ENCODE results near the gene TMEM44.
"Not testable (repeated sequence)": the region's sequence is repeated elsewhere in the genome, so short reads cannot be mapped to it uniquely, and the experiment has no call there.

Gene TMEM44

DNA sequence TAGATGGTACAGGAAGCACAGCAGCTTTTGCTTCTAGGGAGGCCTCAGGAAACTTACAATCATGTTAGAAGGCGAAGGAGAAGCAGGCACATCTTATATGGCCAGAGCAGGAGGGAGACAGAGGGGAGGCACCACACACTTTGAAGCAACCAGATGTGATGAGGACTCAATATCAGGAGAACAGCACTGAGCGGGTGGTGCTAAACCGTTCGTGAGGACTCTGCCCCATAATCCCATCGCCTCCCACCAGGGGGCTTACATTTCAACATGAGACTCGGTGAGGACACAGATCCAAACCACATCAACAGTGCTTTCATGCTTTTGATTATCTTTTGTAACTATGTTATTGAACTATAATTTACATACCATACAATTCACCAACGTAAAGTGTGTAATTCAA, 7.6 kb upstream of the TMEM44 start:
- DNase-seq: peak; percentile 60

DNA sequence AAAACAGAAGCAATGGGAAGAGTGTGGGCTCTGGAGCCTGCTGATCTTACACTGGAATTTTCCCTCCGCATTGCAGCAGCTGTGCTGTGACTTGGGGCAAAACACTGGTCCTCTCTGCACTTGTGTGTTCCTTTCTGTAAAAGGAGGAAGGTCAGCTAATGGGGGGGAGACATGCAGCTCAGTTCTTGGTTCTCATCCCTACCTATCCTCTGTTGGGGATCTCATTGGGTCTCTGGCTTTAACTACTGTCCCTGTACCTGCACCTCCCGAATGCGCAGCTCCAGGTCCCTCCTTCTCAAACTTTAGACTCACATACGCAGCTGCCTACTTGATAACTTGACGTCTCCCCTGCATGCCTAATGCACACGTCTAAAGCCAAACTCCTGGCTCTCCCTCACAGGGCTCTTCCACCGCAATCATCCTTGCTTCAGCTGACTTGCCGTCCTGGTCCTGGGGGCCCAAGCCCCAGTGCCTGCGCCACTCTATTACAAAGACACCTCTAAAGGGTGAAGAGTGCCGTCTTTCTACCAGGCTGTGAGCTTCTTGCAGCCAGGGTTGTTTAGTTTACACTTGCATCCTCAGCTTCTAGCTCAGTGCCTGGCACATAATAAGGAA, 5.9 kb upstream of the TMEM44 start:
- no peak for DNase-seq

DNA sequence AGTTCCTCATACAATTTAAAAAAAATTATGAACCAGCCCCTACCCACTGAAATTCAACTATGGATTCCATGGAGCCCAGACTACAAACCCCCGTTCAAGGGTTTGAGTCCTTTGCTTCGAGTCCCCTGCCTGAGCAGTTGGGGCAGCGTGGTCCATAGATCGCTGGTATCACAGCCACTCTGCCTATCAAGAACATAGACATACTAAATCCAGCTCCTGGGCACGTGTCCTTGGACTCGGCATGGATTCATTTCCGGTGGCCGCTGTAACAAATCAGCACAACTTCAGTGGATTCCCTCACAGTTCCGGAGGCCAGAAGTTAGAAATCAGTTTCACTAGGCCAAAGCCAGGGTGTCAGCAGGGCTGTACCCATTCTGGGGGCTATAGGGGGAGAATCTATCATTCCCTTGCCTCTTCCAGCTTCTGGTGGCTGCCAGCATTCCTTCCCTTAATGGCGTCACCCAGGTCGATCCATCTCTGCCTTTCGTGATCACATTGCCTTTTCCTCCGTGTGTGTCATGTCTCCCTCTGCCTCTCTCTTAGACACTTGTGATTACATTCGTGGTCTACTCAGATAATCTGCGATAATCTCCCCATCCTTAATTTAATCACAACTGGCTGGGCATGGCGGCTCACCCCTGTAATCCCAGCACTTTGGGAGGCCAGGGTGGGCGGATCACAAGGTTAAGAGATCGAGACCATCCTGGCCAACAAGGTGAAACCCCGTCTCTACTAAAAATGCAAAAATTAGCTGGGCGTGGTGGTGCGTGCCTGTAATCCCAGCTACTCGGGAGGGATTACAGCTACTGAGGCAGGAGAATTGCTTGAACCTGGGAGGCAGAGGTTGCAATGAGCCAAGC, 4.6 kb upstream of the TMEM44 start:
- no peak for DNase-seq

DNA sequence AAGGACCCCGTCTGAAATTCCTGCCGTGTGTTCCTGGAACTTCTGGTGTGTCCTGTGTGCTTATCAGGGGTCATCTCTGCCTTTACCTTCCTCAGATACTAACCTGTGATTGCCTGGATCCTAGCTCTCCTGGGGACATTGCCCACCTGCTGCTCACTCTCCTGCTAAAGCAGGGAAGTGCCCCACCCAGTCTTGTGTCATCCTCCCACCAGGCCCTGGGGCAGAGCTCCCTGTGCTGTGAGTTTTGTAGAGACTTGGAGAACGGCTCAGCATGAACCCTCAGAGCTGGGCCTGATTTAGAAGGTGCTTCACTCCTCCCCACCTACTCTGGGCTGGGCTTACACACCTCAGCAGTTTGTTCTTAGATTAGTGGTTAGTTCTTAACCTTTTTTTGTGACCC, 3.8 kb upstream of the TMEM44 start:
- no peak for DNase-seq

DNA sequence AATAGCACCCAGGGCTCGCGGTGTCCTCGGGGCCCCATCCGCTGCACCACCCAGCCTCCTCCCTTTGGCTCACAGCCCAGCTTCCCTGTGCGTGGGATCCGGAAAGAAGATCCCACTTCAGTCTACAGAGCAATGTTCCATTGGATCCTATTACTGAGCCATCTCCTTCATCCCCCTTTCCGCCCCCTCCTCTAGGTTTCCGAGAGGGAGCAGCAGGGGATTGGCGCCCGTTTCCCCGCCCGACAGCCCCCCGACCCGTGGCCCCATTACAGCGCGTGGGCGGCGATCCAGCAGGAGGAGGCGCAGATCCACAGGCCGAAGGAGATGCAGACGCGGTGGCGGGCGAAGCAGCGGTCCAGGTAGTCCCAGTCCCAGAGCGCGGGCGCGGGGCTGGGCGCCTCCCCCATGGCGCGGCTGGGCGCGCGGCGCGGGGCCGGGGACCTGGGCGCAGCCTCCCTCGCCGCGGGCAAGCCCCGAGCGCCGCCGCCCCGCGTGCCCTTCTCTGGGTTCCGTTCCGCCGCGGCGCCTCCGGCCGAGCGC, 340 bp downstream of the TMEM44 start:
- DNase-seq: peak; percentile 28

DNA sequence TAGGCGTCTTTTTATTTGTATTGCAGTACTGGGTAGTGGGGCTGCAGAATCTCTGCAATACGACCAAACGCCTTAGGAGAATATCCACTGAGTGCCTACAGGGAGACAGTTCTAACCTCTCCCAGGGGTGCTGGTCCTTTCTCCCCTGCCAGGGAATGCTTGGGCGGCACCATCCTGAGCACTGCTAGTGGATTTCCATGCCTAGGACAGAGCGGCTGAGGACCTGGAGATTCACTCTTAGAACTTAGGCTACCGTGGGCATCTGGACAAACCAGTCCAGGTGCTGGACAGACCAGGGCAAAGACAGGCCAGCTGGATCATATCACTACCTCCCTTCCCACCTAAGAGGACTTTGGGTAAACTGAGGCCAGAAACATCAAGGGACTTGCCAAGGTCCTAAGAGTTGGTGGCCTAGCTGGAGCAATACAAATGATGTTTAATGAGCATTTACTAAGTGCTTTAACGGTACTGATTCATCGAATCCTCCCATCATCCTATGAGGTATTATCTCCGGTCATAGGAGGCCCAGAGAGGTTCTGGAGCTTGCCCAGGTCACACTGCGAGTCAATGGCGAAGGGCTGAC, 902 bp downstream of the TMEM44 start:
- no peak for DNase-seq

DNA sequence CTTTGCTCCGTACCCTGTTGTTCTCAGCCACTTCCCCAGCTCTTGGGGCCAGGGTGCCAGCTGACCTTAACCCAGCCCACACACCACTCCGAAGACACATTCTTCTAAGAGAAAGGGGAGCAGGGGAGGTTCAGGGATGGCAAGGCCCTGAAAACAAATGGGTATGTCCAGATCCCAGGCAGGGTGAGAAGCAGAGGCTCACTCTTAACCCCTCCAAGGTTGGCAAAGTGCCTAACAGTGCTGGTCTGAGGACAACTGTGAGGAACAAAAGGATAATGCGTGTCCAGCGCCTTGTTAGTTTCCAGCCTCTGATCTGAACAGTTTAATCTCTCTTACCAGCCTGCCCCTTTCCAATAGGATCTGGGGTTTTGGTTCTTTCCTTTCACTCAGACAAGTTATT, 1.5 kb downstream of the TMEM44 start:
- DNase-seq: no peak

DNA sequence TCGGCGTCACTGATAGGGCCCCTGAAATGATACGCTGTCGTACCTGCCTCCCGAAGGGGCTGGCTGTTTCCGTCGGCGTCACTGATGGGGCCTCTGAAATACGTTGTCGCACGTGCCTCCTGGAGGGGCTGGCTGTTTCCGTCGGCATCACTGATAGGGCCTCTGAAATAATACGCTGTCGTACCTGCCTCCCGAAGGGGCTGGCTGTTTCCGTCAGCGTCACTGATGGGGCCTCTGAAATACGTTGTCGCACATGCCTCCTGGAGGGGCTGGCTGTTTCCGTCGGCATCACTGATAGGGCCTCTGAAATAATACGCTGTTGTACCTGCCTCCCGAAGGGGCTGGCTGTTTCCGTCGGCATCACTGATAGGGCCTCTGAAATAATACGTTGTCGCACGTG, 2.5 kb downstream of the TMEM44 start:
- DNase-seq: not testable (repeated sequence)

DNA sequence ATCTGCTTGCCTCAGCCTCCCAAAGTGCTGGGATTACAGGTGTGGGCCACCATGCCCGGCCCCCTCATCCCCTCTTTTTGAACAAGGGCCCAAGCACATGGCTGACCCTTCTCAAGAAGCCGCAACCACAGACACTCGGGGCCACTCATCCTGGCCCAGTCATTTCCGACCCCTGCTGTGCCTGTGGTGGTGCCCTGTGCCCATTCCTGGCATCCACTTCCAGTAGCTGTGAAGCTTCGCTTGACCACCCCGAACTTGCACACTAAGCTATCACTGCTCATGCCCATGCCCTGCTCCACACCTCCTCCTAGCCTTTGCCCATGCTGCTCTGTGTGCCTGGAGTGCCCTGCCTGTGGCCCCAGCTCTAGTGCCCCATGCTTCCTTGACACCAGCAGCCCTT, 8.3 kb downstream of the TMEM44 start:
- DNase-seq: no peak

DNA sequence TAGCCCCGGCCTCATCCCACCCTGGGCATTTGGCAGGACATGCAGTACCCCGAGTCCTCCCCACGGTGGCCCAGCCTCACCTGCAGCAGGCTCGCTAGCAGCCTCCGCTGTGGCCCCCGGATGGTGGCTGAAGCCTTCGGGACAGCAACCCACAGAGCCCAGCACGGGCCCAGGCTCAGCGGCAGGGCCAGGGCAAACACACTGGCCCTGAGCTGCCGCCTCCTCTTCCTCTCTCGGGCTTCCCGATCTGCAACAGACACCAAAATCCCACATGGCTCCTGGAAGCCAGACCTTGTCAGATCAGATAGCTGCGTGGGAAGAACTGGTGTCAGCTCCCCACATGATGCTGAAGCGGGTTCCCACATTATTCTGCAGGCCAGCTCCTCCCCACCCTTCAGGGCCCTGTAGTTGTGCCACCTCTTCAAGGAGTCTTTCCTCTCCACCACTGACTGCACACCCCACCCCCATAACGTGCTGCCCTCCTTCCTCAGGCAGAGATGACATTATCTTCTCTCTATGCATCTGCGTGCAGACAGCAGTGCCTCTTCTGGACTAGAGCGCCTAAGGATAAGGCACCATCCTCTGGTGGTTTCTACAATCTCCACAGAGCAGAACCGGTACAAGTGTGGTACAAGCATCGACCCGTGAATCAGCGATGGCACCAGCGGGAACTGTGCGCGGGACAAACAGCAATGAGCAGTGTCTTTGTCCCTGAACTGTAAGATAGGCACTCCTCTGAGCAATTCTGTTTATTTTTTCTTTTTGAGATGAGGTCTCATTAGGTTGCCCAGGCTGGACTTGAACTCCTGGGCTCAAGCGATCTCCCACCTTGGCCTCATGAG, 9.5 kb downstream of the TMEM44 start:
- no peak for DNase-seq

DNA sequence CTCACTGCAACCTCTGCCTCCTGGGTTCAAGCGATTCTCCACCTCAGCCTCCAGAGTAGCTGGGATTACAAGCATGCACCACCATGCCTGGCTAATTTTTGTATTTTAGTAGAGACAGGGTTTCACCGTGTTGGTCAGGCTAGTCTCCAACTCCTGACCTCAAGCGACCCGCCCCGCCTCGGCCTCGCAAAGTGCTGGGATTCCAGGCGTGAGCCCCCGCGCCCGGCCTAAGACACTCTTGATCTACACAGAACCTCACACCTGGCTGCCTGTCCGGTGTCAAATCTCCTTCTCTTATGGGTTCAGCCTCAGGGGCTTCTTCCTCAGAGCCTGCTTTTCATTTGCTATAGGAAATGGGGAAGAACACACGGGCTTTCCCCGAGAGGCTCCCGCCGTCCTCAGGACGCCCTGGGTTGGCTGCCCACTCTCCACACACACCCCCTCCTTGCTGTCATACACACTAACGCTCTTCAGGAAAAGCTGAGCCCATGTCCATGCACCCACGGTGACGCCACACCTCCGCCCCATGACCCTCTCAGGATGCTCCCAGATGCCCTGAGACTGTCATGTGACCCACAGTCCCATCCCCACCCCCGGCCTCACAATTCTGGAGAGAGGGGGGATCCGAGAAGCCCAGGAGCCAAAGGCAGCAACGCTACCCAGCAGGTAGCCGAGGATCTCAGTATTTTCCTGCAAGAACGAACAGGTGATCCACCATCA, 10.4 kb downstream of the TMEM44 start:
- DNase-seq: no peak

DNA sequence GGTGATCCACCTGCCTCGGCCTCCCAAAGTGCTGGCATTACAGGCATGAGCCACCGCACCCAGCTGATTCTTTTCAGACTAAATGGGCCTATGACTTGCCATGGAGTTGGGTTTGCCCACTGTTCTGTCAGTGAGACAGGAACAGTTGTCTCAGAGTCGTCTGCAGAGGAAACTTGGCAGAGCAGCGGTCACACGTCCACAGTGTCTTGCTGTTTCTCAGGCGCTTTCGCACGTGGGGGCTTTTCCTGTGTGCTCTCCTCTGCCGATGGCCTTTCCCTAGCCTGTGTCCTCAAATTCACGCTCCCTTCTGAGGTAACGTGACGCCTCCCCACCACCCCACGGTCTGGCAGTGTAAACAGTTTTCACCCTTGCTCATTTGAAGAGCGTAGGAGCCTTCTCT, 11.3 kb downstream of the TMEM44 start:
- DNase-seq: no peak

DNA sequence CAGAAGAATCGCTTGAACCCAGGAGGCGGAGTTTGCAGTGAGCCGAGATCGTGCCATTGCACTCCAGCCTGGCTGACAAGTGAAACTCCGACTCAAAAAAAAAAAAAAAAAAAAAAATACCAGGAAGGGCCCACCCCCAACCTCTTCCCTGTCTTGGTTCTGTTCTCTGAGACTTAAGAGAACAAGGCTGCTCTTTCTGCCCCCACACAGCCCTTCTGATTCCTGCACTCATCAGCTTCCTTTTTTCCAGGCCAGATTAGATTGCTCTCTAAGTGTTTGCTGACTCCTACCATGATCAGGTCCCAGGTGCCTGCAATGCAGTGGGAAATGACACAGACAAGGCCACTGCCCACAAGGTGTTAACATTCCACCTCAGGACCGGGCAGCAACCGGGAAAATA, 13.0 kb downstream of the TMEM44 start:
- DNase-seq: no peak

DNA sequence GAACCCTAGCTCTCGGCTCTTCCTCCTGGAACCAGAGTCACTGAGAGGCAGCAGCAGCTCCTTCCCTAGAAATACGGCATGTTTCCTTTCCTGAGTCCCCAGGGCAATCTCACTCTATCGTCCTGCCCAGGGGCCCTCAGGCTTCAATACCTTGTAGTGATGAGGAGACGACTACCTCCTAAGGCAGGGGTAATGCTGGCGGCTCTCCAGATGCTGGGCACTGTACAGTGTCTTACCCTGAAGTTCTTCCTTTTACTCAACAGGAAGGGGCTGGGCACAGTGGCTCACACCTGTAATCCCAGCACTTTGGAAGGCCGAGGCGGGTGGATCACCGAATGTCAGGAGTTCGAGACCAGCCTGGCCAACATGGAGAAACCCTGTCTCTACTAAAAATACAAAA, 13.5 kb downstream of the TMEM44 start:
- no peak for DNase-seq

DNA sequence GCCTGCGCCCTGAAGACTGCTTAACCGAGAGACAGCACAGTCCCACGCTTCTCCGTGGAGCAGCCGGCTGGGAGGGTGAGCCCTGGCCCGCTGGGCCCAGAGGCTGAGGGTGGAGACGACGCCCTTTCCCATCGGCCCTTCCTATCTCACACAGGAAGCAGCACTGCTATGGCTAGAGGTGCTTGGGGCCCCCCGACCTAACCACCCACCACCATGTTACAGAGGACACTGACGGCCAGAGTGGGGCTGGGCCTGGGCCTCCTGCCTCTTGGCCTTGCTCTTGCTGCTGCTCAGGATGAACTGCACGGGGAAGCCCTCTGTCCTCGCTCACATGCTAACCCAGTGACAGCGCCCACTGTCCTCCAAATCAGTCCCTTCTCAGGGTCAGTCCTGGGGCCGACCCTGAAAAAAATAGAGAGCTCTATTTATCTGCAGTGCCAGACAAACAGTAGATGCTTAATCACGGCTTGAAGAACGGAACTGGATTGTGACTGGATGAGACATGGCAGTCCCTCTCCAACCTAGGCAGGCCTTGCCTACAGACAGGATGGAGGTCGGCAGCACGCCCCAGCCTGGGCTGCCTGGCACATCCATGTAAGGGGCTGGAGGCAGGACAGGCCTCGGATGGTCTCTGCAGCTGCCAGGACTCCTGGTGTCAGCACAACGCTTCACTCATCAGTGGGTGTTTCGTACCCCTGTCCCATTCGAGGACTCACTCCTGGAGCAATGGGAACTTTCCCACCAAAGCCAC, 14.2 kb downstream of the TMEM44 start:
- DNase-seq: no peak

DNA sequence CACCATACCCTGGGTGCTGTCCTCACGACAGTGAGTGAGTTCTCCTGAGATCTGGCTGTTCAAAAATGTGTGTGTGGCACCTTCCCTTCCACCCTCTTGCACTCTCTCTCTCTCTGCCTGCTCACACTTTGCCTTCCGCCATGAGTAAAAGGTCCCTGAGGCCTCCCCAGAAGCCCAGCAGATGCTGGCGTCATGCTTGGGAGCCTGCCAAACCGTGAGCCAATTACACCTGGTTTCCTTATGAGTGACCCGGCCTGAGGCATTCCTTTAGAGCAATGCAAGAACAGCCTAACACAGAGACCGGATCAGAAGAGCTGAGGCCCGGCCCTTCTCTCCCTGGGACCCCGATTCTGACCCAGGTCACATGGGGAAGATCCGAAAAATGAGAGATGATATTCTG, 15.4 kb downstream of the TMEM44 start:
- DNase-seq: peak; percentile 10

DNA sequence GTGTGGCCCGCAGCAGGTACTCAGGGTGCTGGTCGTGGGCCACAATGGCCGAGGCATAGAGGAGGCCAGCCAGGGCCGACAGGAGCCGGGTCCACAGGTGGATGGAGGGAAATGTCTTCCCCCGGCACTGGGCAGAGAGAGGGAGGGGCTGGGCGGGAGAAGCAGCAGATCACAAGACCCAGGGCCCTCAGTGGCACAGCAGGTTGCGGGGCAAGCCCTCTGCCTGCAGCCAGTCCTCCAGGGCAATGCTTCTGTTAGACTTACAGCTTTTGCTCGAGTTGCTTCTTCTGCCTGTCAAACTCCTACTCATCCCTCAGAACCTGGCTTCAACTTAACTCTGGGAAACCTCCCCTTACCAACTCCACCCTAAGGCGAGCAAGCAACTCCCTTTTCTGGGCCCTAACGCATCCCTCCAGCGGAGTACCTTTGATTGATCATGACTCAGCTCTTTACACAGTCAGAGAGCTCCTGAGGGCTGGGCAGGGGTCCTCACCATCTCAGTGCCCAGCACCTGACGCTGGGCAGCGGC, 16.0 kb downstream of the TMEM44 start:
- DNase-seq: no peak

DNA sequence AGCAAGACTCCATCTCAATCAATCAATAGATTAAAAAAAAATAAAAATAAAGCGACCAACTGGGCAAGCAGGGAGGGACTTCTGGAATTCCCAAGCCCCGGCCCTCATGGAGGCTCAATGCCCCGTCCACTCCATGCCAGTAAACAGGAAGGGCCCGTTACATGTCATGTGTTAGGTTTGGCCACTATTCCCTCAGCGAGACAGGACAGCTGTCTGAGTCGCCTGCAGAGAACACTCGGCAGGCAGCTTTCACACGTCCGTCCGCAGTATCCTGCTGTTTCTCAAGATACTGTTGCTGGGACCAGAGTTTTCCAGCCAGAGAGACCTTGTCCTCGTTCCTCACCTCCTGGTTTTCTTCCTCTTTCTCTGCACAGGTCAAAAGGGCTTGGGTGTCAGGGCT, 18.0 kb downstream of the TMEM44 start:
- no peak for DNase-seq

DNA sequence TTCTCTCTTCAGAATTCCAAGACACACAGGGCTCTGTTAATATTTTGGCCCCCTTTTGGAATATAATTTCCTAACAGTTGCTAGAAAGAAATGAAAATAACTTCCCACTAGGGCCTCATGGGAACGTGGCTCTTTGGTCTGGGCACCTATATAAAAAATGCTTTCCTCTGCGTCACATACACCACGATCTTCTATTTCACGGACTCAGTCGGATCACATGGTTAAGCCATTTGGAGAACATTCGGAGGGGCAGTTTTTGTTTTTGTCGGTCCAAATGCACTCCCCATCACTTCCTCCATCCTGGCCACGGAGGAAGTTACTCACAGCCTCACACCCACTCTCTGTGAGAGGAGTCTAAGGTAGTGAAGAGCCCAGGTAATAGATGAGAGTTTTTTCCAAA, 21.0 kb downstream of the TMEM44 start:
- no peak for DNase-seq

DNA sequence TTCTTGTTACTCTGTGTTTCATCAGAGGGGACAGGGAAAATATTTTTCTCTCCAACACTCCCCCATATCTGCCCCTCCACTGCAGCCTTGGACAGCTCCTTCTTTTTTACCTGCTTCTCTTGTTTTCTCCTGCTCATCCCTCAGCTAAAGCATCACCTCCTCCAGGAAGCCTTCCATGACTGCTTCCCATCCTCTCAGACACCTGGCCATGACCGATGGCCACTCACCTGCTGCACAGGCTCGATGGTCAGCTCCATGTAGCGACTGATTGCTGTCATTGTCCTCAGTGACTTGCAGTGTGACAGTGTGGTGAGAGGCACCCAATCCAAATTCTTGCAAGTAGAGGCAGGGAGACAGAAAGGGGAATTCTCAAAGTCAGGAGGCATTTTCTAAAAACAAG, 22.5 kb downstream of the TMEM44 start:
- DNase-seq: no peak

DNA sequence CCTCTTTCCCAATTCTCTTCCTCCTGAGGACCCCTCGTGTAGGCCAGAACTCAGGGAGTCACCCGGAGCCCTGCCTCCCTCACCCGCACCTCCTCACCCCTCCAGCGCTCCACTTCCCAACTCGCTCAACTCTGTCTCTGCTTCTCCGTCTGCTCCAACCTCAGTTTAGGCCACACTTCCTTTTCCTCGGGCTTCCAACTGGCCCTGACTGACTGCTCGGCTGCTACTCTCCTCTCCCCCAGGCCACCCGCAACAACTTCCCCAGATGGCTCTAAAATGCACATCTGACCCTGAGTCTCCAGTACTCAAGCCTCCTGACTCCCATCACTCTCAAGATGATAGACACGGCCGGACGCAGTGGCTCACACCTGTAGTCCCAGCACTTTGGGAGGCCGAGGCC, 23.6 kb downstream of the TMEM44 start:
- no peak for DNase-seq

All from activated CD4-positive, alpha-beta T cell treated with anti-CD3 and anti-CD28 coated beads for 48 hours (primary cell).